Fibroblast of lung (primary cell): ENCODE results near the gene ATP10A. TPM values are rescaled to one million over a fixed set of nuclear protein-coding genes. Genes with fewer than 3 reads are reported as not detected.

ENCODE experiments used
- DNase-seq, 2 donors: peaks; one replicate each; pipeline versions ENCODE4 v3.0.0 to v3.0.0-alpha.2; 2010; ENCODE audit warnings: low read depth in 2 of 2
- H2AFZ ChIP-seq: 2 replicates; pipeline ENCODE4 v1.5.1; 2012; ENCODE audit warnings: low read length, control low read depth, inconsistent platforms
- H3K27ac ChIP-seq: 2 replicates; pipeline ENCODE4 v1.5.1; 2011; ENCODE audit warnings: low read length, control low read depth; ENCODE audit not compliant: insufficient read depth
- H3K27me3 ChIP-seq: 2 replicates; pipeline ENCODE4 v1.5.1; 2011; ENCODE audit warnings: mild to moderate bottlenecking, low read length; ENCODE audit not compliant: control insufficient read depth, insufficient read depth
- H3K36me3 ChIP-seq: 2 replicates; pipeline ENCODE4 v1.5.1; 2011; ENCODE audit warnings: low read length; ENCODE audit not compliant: control insufficient read depth, insufficient read depth
- H3K4me1 ChIP-seq: 2 replicates; pipeline ENCODE4 v1.5.1; 2011; ENCODE audit warnings: low read length; ENCODE audit not compliant: control insufficient read depth, insufficient read depth; ENCODE audit errors: extremely low read depth
- H3K4me2 ChIP-seq: 2 replicates; pipeline ENCODE4 v1.5.1; 2011; ENCODE audit warnings: low read length, control low read depth; ENCODE audit not compliant: insufficient read depth; ENCODE audit errors: extremely low read depth
- H3K4me3 ChIP-seq, 4 experiments: fragments of 200-600 bp in 1 of 4; sonication (generic) in 1 of 4; replicated peaks in 1 of 4; 2 replicates each; pipeline ENCODE4 v1.5.1; 2011 to 2016; ENCODE audit warnings: low read length in 4 of 4, low read depth in 3 of 4, mild to moderate bottlenecking in 3 of 4, control low read depth in 2 of 4, inconsistent platforms in 1 of 4, mixed read lengths in 1 of 4; ENCODE audit not compliant: insufficient read depth in 1 of 4; ENCODE audit errors: control extremely low read depth in 1 of 4
- H3K79me2 ChIP-seq: 2 replicates; pipeline ENCODE4 v1.5.1; 2012; ENCODE audit warnings: mild to moderate bottlenecking, low read length, inconsistent platforms; ENCODE audit not compliant: control insufficient read depth, insufficient read depth
- H3K9ac ChIP-seq: 2 replicates; pipeline ENCODE4 v1.5.1; 2011; ENCODE audit warnings: mild to moderate bottlenecking, low read length, control low read depth; ENCODE audit not compliant: insufficient read depth
- H3K9me3 ChIP-seq: 2 replicates; pipeline ENCODE4 v1.5.1; 2012; ENCODE audit warnings: low read depth, low read length; ENCODE audit not compliant: control insufficient read depth, insufficient read depth
- H4K20me1 ChIP-seq: 2 replicates; pipeline ENCODE4 v1.5.1; 2011; ENCODE audit warnings: low read length; ENCODE audit not compliant: control insufficient read depth, insufficient read depth; ENCODE audit errors: extremely low read depth
- CTCF ChIP-seq, 2 donors: IDR thresholded peaks in 1 of 2; conservative IDR thresholded peaks in 1 of 2; 1 replicate in 1 of 2; 2 replicates in 1 of 2; pipeline ENCODE4 v1.5.1; 2011 to 2012; ENCODE audit warnings: low read length in 2 of 2, control low read depth in 1 of 2, inconsistent platforms in 1 of 2, low read depth in 1 of 2, mild to moderate bottlenecking in 1 of 2
- EZH2 ChIP-seq: IDR thresholded peaks from 2 replicates; pipeline ENCODE4 v1.5.1; 2012; ENCODE audit warnings: low read length, control low read depth, mild to moderate bottlenecking; ENCODE audit errors: missing control alignments
- polyA plus RNA-seq, 2 donors: library from polyadenylated mRNA; depleted of rRNA in 1 of 2; stranded (reverse) in 1 of 2; unstranded in 1 of 2; fragments of >200 nt; gene quantifications; 2 replicates each; pipeline ENCODE4 v1.2.1, GENCODE V29; 2011 to 2012; ENCODE audit warnings: missing spikeins in 1 of 2
- total RNA-seq: library from RNA; depleted of rRNA; stranded (reverse); fragments of >200 nt; gene quantifications from 2 replicates; pipeline ENCODE4 v1.2.1, GENCODE V29; 2014

ATP10A gene
- total and polyA plus RNA-seq, 2 donors (not counting 1 experiment from before 2014, with no cell fraction given) = 12.7 to 13.8 TPM

- no peaks in the 10 kb centered on the region for H3K36me3 ChIP-seq
- H3K9me3 ChIP-seq = no peaks in the 10 kb centered on the region
- no peak overlapping the region for H3K4me2 ChIP-seq
- no peak overlapping the region for H2AFZ ChIP-seq
- TF ChIP-seq CTCF (conservative IDR thresholded peaks at IDR 0.05 in 1 of 2, IDR thresholded peaks at IDR 0.05 in 1 of 2; ENCODE audit: low read depth in 1 of 2, low read length in 2 of 2) (no peak), EZH2 (no peak)
- peak in 1 of 2 donors; percentile 57 for DNase-seq
- no peak overlapping the region for H3K27ac ChIP-seq
- H3K27me3 ChIP-seq = no peaks in the 10 kb centered on the region
- H3K9ac ChIP-seq = no peak overlapping the region
- peaks cover 8% of the 10 kb centered on the region for H3K4me1 ChIP-seq
- H3K4me3 ChIP-seq = no peak overlapping the region
- H3K79me2 ChIP-seq = peaks cover 5% of the 10 kb centered on the region
- H4K20me1 ChIP-seq = no peaks in the 10 kb centered on the region
These were observed 64.9 kb downstream of the ATP10A start for GRCh38 chr15:25797936-25798901.

GRCh38 chr15:25797511-25797935, 65.6 kb downstream of the ATP10A start:
- Histone ChIP-seq H3K27ac (no peak overlapping the region), H3K36me3 (no peaks in the 10 kb centered on the region), H3K4me1 (peaks cover 8% of the 10 kb centered on the region), H4K20me1 (no peaks in the 10 kb centered on the region), H3K27me3 (no peaks in the 10 kb centered on the region), H3K4me3 (no peak overlapping the region), H3K4me2 (no peak overlapping the region), H2AFZ (peak overlapping the region; percentile 8), H3K9ac (no peak overlapping the region), H3K79me2 (peaks cover 7% of the 10 kb centered on the region), H3K9me3 (no peaks in the 10 kb centered on the region)
- no peak for DNase-seq
- TF ChIP-seq CTCF (conservative IDR thresholded peaks at IDR 0.05 in 1 of 2, IDR thresholded peaks at IDR 0.05 in 1 of 2; ENCODE audit: low read depth in 1 of 2, low read length in 2 of 2) (no peak), EZH2 (no peak)

GRCh38 chr15:25797035-25797434, 66.1 kb downstream of the ATP10A start:
- DNase-seq = no peak
- H3K27ac ChIP-seq = no peak overlapping the region

More at GRCh38 chr15:25797035-25797434, 66.1 kb downstream of the ATP10A start:
- Histone ChIP-seq H3K4me2 (no peak overlapping the region), H2AFZ (no peak overlapping the region), H3K4me3 (no peak overlapping the region), H4K20me1 (no peaks in the 10 kb centered on the region), H3K9ac (no peak overlapping the region), H3K27me3 (no peaks in the 10 kb centered on the region), H3K36me3 (no peaks in the 10 kb centered on the region), H3K79me2 (peaks cover 10% of the 10 kb centered on the region), H3K9me3 (no peaks in the 10 kb centered on the region), H3K4me1 (peaks cover 8% of the 10 kb centered on the region)
- TF ChIP-seq EZH2 (no peak), CTCF (conservative IDR thresholded peaks at IDR 0.05 in 1 of 2, IDR thresholded peaks at IDR 0.05 in 1 of 2; ENCODE audit: low read depth in 1 of 2, low read length in 2 of 2) (no peak)
